ENCODE results near the gene MKI67.
"Not testable (repeated sequence)": the region's sequence is repeated elsewhere in the genome, so short reads cannot be mapped to it uniquely, and the experiment has no call there.

The MKI67 gene

DNA sequence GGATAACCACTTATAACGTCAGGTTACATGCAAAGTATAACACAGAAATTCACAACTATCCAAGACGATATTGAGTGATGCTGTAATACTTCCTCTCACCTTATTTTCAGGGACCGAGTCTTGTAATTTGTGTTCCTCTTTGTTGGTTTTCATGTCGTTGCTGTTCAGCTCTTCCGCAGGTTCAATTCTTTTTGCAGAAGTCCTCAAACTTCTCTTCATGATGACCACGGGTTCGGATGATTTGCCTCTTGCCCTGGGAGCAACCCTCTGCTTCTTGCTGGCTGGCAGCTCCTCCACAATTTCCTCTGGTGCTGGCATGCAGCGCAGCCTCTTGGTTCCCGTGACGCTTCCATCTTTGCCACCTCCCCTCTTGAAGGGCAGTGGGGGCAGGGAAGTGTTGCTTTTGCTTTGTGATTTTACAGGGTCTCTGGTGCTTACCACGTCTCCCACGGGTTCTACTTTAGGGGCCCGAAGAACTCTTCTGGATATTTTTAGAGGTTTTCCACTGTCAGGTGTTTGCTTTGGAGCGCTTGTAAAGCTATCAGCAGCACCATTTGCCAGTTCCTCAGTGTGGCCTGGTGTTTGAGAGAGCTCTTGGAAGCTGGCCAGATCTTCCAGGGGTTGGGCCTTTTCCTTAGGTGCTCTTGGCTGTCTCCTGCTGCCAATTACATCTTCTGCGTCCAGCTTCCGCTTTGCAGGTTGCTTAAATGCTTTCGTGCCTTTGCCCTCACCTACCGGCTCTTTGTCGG lies 23.6 kb downstream of the MKI67 start:
- no peak for FAIRE-seq

DNA sequence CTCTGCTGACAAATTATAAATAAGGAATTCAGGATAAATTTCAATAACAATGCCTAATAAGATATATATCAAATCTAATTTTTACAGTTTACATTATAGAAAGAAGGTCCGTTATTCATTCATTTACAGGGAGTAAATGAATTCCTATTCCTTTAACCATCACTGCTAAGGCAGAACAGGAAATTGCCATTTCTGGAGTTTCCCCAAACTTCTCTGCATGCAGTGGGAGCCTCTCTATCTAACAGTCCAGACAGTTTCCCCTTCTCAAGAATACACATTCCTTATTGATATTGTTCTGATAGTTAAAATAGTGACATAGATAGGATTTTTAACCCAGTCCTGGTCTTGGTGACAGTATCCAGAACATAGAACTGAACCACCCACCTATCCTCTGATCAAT lies 24.3 kb downstream of the MKI67 start:
- no peak for FAIRE-seq

DNA sequence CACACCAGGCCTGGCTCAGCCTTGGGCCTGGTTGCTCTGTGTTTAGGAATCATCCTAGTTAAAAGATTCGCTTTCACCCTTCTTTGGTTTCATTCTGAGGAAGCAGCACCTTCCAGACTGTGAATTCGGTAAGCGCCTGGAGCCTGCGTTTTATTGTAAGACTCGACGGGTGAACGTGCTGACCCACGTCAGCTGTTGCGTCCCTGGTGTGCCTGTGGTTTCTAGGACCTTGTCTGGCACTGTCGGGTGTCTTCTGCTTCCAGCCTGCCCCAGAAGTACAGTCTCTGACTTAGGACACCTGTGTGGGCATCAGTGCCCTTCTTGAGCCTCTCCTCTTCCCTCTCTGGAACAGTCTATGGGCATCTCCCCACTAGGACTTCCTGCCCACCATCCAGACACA lies 26.3 kb downstream of the MKI67 start:
- no peak for FAIRE-seq

DNA sequence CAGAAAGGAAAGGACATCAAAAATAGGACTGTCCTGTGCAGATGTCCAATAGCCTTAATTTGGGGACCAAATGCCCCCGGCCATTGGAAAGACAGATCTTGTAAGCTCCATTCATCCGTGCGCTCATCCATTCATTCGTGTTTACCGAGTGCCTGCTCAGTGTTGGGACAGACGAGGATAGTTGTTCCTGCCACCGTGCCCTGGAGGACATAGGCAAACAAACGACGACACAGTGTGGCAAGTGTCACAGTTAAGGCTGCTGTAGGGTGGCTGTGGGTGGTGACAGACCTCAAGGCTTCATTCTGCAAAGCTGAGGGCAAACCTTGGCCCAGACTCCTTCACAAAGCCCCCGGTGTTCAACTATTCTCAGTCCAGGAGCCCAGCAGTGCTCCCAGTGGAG lies 27.6 kb downstream of the MKI67 start:
- no peak for FAIRE-seq

DNA sequence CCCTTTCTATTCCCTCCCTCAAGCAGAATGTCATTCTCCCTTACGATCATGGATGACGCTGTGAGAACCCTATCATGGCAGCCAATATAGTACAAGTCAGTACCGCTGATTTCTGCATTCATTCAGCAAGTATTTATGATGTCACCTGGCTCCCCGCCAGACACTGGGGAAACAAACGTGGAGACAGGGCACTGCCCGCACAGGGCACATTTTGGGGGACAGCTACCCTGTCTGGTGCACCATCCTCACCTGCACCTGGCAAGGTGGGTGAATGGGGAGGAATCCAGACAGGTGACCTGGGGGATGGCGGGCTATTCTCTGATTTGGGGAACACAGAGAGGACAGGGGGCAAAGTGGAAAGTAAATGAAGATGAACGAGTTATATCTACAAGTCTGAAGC lies 28.4 kb downstream of the MKI67 start:
- no peak for FAIRE-seq

DNA sequence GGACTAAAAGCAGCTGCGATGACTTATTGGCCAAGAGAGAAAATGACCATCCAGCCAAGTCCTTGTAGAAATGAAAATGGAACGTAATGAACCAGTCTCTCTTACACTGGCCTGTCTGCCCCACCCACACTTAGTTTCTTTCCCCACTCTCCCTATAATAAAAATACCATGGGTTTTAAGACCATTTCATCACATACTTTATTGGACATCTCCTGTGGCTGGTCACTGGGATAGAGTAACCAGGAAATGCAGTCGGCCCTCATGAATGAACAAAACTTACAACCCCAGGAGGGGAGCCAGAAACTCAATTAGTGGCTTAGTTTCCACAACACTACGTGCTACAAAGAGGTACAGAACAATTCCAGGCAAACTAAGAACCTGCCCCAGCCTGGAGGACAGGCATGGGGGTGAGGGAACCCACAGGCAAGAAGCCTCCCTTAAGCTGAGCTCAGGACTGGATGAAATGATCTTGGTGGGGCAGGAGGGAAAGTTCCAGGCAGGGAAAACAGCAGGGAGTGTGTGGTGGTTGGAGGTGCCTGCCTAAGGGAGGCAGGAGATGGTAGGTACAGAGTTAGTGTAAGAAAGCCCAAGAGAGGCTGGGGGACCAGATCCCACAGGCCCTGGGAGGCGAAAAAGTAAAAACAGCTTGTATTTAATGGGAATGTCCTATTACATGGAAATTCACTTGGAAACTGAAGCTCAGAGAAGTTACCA lies 29.6 kb downstream of the MKI67 start:
- no peak for FAIRE-seq

DNA sequence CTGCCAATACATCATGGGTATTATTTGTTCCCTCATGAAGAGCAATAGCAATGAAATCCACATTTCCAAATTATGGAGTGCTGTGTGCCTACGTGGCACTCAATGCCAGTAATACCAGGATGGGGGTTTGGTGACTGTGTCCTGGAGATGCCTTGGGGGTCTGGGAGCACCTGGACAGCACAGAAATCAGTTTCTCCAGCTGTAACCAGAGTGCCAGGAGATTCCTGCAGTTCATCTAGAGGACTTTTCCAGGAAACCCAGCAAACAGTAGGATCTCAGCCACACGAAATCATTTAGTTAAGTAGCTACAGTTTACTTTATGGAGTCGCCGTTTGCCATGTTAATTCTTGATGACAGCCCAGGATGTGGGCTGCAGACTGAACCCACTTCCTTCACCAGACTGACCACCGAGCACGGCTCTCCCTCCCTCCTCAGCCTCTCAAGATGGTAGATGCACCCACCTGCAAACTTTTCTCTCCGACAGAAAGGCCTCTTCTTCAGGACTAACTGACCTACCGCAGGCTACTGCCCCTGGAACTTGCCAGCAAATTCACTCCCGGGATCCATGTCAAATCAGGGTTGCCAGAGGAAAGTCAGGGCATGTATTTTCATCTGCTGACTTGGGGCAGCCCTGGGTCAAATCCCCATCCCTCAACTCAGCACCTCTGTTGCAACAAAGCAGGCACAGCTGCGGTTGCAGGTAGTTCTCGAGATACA lies 30.3 kb downstream of the MKI67 start:
- no peak for FAIRE-seq

DNA sequence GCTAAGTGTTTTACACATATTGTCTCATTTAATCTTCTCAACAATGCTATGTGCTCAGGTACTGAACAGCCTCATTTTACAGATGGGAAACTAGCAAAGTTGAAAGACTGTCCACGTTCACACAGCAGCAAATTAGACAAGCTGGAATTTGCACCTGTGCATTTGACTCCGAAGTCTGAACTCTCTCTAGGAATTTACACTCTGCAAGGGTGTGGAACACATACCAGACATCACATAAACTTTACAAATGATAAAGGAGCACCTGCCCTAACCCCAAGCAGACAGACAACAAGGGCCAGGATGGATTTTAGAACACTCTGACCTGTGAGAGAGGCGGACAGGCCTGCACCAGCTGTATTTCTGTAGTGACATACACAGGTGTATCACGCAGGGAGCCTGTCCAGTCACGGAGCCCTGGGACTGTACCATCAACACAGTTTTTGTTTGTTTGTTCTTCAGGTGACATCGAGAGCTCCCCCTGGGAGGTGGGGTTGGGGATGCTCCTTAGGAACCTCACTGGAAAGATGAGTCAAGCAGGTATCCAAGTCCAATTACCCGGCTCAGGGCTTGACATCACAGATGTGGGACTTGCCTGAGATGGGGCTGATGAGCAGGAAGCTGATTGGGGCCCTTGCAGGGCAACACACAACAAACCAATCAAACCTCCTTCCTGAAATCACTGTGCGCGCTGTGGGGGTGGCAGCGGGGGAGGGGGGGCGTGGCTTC lies 31.0 kb downstream of the MKI67 start:
- FAIRE-seq = no peak

DNA sequence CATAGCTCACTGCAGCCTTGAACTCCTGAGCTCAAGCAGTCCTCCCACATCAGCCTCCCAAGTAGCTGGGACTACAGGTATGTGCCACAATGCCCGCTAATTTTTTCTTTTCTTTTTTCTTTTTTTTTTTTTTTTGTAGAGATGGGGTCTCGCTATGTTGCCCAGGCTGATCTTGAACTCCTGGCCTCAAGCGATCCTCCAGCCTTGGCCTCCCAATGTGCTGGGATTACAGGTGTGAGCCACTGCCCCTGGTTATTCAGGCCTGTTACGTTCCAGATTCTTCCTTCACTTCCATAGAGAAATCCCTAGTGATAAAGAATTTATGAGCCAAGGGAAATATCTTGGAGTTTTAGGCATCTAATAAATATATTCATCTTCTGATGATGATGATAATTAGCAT lies 31.6 kb downstream of the MKI67 start:
- FAIRE-seq = not testable (repeated sequence)

DNA sequence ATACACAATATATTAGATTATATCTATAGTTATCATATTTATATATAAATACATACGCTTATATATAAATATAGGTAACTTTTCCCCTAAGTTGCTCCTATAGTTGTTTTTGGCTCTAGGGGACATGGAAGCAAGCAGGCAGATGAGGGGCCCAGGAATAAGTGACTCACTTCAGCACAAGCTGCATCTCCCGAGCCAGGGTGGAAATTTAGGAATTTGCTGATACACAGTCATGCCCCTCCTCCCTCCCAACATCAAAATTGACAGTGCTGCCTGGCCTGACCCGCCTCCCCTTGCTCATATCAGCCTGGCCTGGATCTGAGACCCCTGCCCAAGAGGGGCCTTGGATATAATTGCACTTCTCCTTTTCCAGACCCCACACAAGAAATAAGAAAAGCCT lies 33.8 kb downstream of the MKI67 start:
- no peak for FAIRE-seq

DNA sequence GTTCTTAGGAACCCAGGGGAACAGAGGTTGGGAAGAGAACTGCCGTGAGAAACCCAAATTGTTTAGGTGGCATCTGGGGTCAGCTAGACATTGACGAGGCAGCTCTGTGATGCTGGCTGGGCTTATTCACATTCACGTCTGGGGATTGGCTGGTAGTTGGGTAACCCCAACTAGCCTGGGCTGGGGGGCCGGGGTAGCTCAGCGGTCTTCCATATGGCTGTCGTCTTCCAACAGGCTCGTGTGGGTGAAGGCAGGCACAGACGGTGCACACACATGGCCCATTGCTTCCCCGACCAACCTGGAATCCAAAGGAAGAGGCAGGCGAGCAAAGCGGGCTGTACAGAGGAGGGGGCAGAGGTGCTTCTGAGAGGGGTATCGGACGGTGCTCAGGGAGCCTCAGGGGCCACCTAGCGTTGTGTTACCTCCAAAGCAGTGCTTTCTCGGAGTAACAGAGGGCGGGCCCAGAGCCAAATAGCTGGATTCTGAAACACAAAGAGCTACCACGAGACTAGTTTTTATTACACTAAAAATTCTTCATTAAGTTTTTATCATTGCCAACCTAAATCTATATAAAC lies 34.5 kb downstream of the MKI67 start:
- no peak for FAIRE-seq

DNA sequence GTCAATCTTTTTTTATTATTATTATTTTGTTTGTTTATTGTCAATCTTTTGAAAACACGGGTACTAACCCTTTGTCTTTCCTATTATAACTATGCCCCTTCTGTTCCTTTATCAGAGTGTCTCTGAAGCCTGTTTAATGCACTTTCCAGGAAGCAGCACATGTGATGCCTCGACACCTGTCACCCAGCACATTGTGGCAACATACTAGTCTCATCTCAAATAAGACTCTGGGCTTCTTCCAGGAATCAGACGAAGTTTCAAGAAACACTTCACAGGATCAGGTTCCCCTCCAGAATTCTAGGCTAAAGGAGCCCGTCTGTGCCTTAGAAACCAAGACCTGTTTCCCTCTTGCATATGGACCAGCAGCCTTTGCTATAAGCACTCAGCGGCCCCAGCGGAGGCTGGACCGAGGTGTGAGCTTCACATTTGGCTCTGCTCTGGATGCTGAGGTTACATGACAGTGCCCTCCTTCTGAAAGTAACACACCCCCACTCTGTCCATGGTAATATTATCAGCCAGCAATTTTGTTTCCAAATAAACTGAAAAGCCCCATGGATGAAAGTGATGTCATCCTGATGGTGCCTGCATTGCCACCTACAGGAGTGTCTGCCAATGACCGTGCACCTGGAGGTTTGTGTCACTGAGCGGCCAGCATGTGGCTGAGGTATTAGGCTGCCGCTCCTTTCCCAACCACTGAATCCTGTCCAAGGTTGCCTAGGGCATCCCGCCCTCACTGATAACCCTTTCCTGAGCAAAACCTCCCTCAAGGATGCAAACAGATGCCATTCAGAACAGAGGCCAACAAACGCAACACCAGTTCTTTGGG lies 38.1 kb downstream of the MKI67 start:
- FAIRE-seq = no peak

DNA sequence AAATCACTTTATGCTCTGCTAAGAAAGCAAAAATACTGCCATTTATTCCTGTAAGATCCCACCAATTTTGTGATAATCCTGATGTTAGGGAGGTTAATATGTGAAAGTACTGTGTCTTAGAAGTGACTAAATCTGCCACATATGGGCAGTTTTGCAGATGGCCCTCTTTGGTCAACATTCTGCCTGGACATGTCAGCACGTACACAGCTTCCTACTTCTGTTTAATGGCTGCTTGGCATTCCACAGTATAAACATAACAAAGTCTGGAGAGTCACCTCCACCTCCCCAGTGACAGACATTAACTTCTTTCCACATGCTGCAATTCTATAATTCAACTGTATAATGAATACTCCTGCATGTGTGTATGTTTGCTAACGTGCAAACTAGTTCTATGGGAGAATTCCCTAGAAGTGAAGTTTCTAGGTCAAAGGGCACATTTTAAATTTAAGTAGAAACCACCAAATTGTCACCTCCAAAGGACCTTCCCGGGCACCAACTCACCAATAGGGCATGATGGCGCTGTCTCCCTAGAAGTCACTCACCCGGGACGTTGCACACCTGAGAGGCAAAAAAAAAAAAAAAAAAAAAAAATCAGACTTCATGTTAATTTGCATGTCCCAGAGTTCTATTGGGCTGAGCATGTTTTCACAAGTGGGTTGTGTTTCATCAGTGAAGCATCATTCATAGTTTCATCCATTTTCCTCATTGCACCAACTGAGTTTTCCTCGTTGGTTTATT lies 38.9 kb downstream of the MKI67 start:
- FAIRE-seq = no peak

DNA sequence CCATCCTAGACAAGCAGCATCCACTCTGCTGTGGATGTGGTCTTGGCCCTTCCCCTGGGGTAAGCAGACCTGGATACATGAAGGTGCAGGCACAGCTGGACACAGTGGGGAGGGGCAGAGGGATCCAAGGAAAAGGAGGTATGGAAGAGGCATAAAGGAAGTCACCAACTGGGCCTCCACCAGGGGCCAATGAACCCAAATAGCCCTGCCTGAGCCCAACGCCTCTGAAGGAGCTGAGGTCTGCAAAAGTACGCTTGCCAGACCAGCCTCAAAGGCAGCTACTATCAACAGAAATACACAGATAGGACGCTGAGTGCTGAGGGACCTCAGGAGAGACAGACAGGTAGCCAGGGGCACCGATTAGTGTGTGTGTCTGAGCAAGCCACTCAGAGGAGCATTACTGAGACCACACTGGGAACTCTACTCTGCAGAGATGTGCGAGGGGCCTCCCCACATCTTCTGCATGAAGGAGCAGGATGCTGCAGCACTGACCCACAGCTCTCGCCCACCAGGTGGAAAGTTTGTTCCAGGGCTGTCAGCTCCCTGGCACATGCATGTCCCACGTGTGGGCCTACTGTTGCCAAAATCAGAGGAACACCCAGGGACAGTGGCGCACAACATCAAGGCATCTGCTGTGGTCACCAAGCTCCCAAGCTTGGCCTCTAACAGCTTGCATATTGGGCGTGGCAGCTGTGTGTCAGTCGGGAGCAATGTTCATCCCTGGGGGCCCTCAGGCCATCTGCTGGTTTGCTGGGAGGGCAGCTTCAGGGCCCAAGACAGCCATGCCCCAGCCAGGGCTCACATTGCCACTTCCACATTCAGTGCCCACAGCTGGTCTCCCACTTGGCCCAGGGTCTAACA lies 40.0 kb downstream of the MKI67 start:
- no peak for FAIRE-seq

DNA sequence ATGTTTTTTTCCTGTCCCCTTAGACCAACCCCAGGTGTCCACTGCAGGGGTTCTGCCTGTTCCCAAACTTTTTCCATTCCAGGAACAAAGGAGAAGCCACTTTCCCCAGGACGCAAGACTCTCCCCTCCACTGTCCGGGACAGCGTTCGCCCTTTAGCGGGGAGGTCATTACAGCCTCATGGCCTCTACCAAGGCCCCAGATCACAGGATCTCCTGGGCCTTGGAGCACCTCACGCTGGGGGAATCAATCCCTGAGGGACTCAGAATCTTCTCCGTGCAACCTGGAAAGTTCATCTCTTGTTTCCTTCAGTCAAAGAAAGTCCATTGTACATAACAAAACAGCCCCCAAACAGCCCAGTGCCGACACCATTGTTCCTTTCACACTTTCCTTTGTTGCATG lies 41.2 kb downstream of the MKI67 start:
- no peak for FAIRE-seq

DNA sequence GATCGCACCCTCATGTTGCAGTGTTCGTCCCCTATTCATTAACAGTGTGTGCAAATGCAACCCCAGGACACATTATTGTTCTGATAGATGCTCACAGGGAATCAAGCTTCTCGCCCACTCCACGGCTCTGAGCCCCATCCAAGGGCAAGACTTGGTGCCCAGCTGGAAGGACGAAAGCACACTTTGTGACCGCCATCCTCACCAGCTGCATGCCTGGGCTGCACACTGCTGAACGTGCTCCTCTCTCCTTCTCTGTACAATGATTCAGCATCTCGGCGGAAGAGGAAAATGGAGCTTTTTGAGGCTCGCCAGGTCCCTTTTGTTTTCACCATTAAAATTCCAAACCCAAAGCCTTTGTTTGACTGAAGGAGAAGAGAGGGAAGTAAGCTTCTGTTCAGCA lies 41.9 kb downstream of the MKI67 start:
- FAIRE-seq = no peak

DNA sequence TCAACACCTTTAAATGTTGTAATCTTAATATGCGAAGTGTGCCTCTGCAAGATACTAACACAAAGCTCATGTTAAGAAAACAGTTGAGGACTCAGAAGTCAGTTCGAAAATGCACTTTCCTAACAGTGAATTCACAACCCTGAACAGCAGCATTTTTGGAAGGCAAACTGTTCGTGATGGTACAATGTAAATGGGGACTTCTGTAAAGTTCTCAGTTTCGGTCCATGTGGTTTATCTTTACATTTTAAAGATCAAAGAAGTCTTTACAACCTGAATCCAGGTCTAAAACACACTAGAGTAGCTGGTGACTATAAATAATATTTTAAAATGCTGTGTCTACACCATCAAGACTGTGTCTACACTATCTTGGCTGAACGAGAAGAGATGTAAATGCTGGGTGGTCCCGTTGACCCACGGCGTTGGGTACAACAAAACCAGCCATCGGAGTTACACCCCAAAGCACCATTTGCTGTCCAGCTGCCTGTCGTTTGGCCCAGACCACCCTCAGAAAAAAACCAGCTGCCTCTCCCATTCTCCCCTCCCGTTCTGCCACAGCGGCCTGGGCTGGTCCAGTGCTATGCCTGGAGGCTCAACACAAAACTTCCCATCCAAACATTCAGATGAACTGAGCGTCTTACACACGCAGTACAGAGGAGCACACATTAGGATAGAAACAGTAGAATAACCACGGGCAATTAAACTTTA lies 42.9 kb downstream of the MKI67 start:
- FAIRE-seq = no peak

DNA sequence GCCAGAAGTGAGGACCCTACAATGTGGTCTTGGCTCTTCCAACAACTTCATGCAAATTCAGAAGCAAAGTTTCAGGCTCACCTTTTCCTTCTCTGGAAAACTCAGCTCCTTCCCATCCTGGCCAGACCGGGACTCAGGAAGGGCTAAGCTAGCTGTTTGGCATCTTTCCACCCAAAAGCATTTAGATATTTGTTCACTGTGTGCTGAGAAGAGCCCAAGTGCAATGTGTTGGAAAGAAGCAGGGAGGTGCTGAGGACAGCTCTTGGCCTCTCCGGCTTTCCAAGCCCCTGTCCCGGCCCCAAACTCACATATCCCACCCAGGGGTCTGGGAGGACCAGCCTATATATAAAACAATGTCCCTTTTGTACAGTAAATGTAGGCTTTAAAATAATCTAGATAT lies 44.5 kb downstream of the MKI67 start:
- no peak for FAIRE-seq

DNA sequence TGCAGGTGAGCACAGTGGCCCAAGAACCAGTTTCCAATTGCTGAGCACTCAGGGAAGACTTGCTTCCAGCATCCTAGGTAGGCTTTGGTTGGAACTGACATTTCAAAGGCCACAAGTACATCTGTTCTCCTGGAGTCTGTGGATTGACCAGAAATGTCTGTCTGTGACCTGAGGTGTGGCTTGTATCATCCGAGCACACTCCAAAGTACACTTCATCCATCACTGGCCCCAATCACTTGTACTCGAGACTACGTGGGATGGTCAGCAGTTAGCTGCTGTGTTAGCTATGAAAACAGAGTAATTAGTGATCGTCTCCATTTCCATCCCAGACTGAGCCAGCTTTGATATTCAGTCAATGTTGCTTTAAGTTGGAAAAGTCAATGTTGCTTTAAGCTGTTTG lies 45.0 kb downstream of the MKI67 start:
- FAIRE-seq = no peak

DNA sequence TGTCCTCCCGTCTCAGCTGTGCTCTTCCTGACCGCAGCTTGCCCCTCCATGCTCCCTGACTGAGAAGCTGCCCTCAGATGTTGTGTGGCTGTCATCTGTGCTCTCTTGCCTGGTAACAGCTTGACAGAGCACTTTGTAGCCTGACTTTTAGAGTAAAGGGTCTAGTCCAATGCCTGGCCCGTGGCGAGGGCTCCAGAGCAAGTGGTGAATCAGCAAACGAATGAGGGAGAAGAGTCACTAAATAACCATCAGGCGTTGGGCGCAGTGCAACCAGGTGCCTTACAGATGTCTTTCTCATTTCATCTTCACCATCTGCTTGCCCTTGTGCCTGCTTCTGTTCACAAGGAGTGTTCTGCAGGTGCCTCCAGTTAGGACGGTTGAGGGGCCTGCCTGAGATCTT lies 45.6 kb downstream of the MKI67 start:
- FAIRE-seq = no peak

All from endometrium (tissue), 2 donors.